Fibroblast of upper back skin (primary cell): Measurements from ENCODE around the gene KLF2.

Experiments
- DNase-seq: peaks from one replicate; pipeline ENCODE4 v3.0.0-alpha.2; 2013

KLF2 gene

GRCh38 chr19:16309643-16310042 is 15.0 kb upstream of the KLF2 start:
- no peak for DNase-seq

DNA sequence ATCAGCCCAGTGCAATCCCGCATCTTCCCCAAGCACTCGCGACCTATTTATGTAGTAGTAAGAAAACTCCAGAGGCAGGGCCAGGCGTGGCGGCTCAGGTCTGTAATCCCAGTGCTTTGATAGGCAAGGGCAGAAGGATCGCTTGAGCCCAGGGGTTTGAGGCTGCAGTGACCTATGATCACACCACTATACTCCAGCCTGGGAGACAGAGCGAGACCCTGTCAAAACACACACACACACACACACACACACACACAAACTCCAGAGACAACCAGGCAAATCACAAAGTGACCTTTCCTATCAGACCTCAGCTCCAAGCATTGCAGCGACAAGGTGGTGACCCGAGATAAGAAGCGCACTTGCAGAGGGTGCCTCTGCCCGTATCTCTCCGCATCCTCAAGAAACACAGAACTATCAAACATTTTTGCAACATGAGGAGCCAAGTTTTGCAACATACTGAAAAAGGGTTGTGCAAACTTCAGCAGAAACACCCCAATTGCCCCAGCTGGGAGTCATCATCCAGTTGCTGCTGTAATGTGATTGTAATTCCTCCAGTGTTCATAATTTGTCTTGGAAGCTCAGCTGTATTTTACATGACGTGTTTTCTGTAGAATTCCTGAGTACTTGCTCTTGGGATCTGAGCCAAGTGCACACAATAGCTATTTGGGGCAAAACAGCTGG is 8.7 kb upstream of the KLF2 start:
- peak; percentile 99 for DNase-seq

GRCh38 chr19:16316506-16316882 is 8.1 kb upstream of the KLF2 start:
- DNase-seq = no peak

DNA sequence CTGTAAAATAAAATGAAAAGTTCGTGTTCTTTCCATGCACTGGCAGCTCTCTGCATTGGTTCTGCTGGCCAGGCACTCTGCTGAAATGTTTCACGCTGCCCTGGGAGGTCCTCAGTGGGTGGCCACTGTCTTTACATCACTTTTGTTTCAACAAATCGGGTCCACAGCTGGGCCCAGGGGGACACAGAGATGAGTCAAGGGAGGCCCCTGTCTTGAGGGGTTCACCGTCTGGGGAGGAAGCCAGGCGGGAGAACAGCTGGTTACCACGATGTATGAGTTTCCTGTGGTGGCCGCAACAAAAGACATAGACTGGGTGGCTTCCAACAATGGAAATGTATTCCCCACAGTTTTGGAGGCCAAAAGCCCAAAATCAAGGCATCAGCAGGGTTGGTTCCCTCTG is 5.1 kb upstream of the KLF2 start:
- DNase-seq = peak; percentile 91

DNA sequence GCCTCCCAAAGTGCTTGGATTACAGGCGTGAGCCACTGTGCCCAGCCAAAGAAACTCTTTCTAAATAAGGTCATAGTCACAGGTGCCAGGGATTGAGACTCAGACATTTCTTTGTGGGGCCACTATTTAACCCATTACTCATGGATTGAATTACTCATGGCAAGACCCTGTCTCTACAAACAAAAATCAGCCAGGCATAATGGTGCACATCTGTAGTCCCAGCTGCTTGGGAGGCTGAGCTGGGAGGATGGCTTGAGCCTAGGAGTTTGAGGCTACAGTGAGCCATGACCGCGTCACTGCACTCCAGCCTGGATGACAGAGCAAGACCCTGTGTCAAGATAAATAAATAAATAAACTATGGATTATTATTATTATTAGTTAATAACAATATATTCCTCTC is 3.6 kb upstream of the KLF2 start:
- no peak for DNase-seq

- DNase-seq = no peak
Observed at GRCh38 chr19:16325161-16325527, 518 bp downstream of the KLF2 start.

- DNase-seq = no peak
Observed at GRCh38 chr19:16325641-16326400, 1.2 kb downstream of the KLF2 start.

DNA sequence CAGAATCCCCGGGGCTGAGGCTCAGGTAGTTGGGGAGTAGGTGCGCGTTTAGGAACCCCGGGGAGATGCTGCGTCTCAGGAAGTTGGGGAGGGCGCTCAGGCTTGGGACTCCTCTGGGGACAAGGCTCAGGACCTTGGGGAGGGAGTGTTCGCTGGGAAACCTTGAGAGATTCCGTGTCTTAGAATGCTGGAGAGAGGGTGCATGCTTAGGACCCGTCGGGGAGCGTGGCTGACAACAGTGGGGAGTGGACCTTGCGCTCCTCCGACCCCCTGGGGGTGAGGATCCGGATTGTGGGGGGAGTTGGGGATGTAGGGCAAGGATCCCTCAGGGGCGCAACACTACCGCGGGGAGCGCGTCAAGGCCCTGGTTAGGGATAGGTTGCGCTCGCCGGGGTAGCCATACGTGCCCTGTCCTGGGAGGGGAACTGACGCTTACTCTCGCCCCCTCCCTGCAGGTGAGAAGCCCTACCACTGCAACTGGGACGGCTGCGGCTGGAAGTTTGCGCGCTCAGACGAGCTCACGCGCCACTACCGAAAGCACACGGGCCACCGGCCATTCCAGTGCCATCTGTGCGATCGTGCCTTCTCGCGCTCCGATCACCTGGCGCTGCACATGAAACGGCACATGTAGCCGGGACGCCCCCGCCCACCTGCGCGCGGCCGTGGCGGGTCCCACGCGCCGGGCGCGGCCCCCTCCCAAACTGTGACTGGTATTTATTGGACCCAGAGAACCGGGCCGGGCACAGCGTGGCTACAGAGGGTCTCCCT is 2.0 kb downstream of the KLF2 start:
- DNase-seq = no peak

DNA sequence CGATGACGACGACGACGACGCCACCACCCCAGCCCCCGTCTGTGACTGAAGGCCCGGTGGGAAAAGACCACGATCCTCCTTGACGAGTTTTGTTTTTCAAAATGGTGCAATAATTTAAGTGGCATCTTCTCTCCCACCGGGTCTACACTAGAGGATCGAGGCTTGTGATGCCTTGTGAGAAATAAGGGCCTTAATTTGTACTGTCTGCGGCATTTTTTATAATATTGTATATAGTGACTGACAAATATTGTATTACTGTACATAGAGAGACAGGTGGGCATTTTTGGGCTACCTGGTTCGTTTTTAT is 2.5 kb downstream of the KLF2 start:
- no peak for DNase-seq

DNA sequence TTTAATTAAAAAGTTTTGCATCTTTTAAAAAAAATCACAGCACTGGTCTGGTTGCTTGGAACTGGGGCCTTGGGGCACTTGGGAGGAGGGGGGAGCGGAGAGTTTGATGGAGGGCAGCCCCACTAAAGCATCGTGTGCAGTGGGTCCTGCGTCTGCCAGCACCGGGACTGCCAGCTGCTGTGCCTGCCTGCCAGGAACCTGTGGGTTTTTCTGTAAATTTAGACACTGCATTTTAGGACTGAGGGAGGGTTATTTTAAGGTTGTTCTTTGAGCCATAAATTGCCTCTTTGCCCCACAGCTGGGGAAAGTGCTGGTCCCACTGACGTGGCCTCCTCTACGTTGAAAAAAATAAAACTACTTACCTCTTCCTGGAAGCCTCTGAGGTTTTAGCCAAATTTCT is 2.9 kb downstream of the KLF2 start:
- DNase-seq = no peak

- peak; percentile 65 for DNase-seq
Observed at GRCh38 chr19:16327911-16328823, 3.5 kb downstream of the KLF2 start.

DNA sequence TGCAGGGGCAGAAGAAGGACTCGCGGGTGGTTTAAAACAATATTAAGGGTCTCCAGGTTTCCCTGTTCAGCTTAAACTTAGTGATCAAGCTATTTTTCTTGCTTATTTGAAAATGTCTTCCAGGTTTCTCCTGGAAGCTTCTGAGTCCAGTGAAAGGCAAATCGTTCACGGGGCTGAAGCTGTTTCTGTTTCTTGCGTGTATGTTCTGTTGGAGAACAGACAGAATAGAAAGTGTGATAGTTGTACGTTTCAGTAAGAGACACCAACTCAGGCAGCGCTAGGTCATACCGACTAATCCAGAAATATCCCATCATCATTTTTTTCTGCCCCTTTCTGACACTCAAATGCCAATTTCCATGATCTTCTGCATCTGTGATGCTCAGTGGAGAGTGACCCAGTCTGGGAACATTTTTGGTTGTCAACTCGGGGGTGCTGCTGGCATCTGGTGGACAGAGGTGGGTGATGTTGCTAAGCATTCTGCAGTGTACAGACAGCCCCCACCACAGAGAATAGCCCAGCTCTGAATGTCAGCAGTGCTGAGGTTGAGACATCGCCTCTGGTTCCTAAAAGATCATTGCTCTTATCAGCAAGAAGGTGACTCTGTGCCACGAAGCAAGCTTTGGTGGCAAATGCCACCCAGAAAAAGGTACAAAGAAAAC is 4.3 kb downstream of the KLF2 start:
- no peak for DNase-seq

GRCh38 chr19:16330368-16330801 is 5.8 kb downstream of the KLF2 start:
- peak; percentile 72 for DNase-seq

DNA sequence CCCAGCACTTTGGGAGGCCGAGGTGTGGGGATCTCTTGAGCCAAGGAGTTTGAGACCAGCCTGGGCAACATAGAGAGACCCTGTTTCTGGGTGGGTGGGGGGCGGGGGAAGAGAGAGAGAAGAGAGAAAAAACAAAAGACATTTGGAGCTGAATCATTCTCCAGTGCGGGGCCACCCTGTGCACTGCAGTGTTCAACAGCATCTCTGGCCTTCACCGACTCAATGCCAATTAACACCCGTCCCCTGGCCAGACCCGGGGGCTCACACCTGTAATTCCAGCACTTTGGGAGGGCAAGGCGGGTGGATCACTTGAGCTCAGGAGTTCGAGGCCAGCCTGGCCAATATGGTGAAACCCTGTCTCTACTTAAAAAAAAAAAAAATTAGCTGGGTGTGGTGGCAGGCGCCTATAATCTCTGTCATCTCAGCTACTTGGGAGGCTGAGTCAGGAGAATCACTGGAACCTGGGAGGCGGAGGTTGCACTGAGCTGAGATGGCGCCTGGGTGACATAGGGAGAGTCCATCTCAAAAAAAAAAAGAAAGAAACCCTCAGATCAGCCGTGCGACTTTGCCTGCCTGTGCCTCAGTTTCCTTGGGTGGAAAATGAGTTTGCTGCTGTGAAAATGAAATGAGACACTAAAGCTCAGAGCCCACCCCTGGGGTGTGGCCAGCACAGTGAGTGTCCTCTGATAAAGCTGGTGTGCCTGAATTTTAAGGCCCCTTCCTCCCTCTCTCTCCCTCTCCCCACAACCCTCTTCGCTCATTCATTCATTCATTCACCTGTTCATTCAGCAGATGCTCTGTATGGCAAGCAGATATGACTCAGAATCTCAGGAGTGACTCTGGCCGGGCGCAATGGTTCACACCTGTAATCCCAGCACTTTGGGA is 6.4 kb downstream of the KLF2 start:
- DNase-seq = no peak

GRCh38 chr19:16333001-16333586 is 8.5 kb downstream of the KLF2 start:
- DNase-seq = no peak

DNA sequence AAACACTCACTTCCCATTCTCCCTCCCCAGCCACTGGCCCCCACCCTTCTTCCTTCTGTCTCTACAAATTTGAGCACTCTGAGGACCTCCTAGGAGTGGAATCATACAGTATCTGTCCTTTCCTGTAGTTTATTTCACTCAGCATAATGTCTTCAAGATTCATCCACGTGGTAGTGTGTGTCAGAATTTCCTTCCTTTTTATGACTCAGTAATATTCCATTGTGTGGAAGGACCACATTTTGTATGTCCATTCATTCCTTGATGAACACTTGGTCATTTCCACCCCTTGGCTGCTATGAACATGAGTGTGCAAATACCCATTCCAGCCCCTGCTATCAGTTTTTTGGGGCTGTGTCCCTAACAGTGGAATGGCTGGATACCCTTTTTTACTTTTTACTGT is 9.8 kb downstream of the KLF2 start:
- DNase-seq = no peak

DNA sequence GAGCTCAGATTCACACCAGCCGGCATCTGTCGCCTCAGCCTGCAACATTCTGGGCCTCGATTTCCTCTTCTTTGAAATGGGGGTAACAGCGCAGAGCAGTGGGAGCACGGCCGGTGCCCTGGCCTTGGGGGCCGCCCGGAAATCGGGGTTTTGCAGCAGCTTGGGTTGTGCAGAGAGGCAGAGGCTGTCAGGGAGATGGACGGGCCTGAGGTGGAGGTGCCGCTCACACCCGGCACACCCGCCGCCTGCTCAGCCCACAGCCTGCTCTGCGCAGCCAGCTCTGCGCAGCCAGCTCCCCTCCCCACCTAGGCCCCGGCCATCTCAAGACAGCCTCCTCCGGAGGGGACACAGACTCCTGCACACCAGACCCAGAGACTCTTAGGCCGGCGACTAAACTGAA is 10.6 kb downstream of the KLF2 start:
- DNase-seq = no peak

DNA sequence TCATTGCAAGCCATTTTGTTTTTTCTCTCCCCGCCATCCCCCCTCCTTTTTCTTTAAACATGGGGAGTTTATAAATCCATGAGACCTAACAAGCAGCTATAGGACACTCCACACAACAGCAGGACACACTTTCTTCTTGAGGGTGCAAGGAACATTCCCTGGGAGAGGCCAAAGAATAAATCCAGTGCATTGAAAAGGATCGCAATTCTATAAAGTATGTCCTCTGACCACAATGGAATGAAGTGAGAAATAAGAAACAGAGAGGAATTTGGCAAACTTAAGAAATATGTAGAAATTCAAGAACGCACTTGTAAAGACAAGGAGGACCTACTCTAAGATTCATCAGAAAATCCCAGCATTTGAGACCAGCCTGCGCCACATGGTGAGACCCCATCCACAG is 11.9 kb downstream of the KLF2 start:
- peak; percentile 83 for DNase-seq

DNA sequence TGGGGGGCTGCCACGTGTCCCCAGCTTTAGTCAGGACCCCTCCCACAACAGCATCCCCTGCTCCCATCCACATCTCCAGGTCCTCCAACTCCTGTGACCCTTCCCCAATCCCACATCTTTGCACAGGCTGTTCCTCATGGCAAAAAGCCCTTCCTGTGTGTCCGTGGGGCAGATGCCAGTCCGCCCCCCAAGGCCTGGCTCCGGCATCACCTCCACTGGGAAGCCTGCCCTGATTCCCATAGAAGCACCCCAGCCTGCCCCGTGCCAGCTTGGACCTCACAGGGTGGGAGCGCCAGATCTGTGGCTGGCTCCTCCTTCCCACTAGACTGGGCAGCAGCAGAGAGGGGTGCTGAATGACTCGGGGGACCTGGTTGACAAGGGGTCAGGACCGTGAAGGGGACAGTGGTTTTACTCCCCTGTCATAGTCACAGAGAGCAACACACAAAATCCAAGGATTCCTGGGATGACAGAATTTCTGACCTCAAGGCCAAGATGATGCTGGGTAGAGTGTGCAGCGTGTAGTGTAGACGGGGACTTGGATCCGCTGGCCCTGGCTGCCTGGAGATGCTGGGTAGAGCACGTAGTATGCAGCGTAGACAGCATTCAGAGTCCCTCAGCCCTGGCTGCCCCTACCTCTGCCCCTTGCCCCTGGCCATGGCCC is 13.3 kb downstream of the KLF2 start:
- no peak for DNase-seq
